Cerebellar cortex (tissue), 1 donor: ENCODE results near the gene SLC17A7.

ENCODE experiments used
- DNase-seq: peaks from one replicate; pipeline ENCODE4 v3.0.0-alpha.2; 2015; ENCODE audit warnings: low spot score

The SLC17A7 gene

GRCh38 chr19:49408816-49409440 lies 32.4 kb downstream of the SLC17A7 start:
- no peak for DNase-seq

DNA sequence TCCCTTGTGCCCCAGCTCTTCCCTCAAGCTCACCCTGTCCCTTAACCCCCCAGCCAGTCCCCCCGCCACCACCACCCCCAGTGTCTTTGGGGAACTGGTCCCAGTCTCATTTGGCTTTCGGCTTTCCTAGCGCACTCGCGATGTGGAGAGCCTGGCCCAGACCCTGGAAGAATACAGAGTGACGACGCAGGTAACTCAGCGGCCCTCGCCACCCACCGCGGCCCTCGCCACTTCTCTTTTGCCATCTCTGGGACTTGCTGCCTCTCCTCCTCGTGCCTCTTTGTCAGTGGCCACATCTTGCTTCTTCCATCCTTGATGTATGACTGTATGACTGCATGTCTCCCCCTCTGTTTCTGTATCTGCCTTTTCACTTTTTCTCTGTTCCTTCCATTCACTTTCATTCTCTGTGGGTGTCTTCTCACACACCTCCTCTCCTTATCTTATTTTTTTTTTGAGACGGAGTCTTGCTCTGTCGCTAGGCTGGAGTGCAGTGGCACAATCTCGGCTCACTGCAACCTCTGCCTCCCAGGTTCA lies 33.8 kb downstream of the SLC17A7 start:
- DNase-seq, result no peak

DNA sequence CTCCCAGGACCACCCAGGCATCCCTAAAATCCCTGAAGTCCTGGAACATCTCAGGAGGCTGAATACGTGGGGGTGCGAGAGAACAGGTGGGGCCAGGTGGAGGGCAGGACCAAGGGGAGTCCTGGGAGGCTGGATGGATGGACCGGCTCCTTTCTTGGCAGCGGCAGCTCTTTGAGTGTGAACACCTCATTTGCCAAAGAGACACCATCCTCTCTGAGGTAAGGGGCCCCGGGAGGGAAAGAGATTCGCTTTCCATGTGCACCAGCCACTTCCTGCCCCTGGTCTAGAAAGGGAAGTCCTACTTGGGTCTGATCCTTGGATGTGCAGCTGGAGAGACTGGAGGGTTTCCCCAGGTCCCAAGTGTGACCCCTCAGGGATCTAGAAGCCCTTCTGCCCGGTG lies 34.2 kb downstream of the SLC17A7 start:
- DNase-seq, result no peak

- peak; percentile 24 for DNase-seq
Measured at GRCh38 chr19:49403404-49404187, 37.7 kb downstream of the SLC17A7 start.

- no peak for DNase-seq
Measured at GRCh38 chr19:49400029-49400428, 41.3 kb downstream of the SLC17A7 start.

DNA sequence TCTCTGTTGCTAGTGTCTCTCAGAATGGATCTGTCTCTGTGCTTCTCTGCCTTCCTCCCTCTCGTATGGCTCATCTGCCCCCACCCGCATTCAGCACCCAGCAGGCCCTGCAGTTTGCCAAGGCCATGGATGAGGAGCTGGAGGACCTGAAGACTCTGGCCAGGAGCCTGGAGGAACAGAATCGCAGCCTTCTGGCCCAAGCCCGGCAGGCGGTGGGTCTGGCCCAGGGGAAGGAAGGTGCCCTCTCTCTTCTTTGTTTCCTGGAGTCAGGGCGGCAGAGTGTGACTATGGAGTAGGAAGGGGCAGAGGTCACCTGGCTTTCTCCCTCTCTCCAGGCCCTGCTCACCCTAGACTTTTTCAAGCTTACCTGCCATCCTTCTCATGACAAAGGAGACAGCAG lies 42.4 kb downstream of the SLC17A7 start:
- DNase-seq, result peak; percentile 56

DNA sequence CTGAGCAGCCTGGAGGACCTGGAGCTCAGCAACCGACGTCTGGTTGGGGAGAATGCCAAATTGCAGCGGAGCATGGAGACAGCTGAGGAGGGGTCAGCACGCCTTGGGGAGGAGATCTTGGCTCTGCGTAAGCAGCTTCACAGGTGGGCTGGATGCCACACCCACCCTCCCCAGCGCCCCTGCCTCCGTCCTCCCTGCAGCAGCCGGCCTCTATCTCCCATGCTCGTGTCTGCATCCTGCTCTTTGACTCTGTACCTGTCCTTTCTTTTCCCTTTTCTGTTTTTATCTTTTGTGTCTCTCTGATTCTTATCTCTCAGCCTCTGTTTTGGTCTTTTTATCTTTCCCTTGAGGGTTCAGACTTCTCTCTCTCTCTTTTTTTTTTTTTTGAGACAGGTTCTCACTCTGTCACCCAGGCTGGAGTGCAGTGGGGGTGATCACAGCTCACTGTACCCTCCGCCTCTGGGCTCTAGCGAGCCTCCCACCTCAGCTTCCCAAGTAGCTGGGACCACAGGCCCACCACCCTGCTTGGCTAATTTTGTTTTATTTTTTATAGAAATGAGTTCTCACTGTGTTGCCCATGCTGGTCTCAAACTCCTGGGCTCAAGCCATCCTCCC lies 43.2 kb downstream of the SLC17A7 start:
- peak; percentile 11 for DNase-seq

DNA sequence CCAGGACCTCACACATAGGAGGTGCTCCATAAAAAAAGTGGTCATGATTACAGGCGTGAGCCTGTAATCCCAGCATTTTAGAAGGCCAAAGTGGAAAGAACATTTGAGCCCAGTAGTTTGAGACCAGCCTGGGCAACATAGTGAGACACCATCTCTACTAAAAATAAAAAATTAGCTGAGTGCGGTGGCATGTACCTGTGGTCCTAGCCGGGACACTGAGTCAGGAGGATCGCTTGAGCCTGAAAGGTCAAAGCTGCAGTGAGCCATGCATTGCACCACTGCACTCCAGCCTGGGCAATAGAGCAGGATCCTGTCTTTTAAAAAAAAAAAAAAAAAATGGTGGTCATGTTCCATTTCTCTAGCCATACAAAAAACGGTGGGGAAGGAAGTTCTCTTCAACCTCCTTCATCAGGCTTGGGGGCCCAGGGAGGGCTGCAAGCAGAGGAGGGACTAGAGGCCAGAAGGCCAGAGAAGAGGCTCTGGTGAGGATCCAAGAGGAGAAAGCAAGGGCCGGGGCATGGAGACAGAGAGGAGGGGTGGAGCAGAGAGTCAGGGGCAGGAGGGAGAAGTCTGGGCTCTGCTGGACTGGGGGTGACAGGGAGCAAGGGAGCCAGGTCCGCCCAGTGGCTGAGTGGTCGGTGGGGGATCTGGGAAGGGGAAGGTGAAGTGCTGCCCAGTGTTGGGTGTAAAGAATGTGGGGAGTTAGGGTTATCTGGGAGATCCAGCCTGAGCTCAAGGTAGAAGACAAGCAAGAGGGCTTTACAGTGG lies 44.4 kb downstream of the SLC17A7 start:
- no peak for DNase-seq

- DNase-seq, result peak; percentile 83
Measured at GRCh38 chr19:49395581-49396407, 45.5 kb downstream of the SLC17A7 start.

- DNase-seq, result peak; percentile 18
Measured at GRCh38 chr19:49393881-49394280, 47.4 kb downstream of the SLC17A7 start.

DNA sequence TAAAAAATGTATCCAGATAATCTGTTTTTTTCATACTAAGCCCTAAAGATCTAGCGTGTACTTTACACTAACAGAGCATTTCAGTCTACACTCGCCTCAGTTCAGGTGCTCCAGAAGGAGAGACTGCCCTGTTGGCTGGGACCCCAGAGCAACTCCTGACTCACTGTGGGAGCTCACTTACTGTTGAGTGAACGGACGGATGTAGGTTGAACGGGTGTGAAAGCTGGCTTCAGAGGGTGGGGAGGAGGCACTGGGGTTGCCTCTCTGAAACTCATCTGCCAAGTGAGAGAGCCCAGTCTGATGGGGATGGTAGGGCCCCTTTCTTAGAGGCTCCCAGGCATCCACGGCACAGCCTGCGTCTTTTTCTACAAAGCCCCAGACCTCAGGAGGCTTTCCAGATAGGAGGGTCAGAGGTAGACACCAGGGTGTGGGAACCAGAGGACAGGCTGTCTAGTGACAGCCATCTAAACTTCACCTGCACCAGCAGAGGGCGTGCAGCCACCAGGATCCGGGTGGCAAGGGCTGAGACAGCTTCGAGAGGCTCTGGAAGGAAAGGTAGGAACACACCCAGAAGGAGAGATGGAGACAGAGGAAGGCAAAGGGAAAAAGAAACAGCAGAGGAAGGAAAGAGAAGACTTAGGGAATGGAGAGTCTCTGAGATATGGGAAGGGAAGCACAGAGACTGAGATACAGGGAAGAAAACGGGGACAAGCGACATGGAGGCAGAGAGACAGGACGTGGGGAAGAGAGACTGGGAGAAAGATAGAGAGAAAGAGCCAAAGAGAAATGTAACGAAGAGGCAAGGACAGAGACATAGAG lies 49.5 kb downstream of the SLC17A7 start:
- peak; percentile 97 for DNase-seq

DNA sequence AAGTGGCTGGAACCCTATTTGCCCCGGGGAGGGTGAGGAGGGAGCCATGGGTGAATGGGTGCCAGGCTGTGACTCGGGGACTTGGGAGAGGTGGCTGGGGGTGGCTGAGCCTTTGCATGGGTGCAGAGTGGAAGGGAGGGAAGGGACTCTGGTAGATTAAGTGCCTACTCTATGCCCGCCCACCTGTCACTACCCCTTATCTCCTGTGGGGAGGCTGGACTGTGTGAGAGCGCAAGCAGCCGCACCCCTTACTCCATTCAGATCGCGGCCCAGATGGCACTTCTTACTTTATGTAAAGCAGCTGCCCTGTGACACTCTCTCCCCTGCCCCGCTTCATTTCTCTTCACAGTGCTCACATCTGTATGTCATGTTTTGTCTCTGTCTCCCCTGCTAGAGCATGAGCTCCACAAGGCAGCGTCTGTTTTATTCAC lies 50.4 kb downstream of the SLC17A7 start:
- no peak for DNase-seq

- no peak for DNase-seq
Measured at GRCh38 chr19:49390131-49390928, 51.0 kb downstream of the SLC17A7 start.

- no peak for DNase-seq
Measured at GRCh38 chr19:49389406-49389805, 51.9 kb downstream of the SLC17A7 start.

GRCh38 chr19:49387936-49388372 lies 53.4 kb downstream of the SLC17A7 start, which contains the start of gene KASH5:
TSS of gene KASH5 (plus strand) at chr19:49388249. CDS start at chr19:49390884, 2,635 bp downstream.
- DNase-seq, result peak; percentile 59

GRCh38 chr19:49383599-49383998 lies 57.7 kb downstream of the SLC17A7 start:
- DNase-seq, result no peak

DNA sequence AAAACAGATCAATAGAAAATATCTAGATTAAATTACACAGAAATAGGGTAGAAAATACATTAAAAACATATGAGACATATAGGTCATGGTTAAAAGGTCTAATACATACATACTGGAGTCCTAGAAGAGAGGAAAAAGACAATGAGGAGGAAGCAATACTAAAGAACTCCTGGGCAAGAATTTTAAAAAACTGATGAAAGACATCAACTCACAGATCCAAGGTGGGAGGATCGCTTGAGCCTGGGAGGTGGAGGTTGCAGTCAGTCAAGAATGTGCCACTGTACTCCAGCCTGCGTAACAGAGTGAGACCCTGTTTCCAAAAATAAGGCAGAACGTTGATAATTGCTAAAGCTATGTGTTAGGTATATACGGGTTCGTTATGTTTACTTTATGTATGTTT lies 58.7 kb downstream of the SLC17A7 start:
- no peak for DNase-seq

- no peak for DNase-seq
Measured at GRCh38 chr19:49380391-49380790, 60.9 kb downstream of the SLC17A7 start.
